Fibroblast of skin of scalp (primary cell): Measurements from ENCODE around the gene DPM2. TPM values are rescaled to one million over a fixed set of nuclear protein-coding genes. Genes with fewer than 3 reads are reported as not detected.

Source experiments
- DNase-seq: peaks from one replicate; pipeline ENCODE4 v3.0.0-alpha.2; 2013
- polyA plus RNA-seq, 2 experiments: library from polyadenylated mRNA; unstranded; fragments of 120-200 nt; gene quantifications; one replicate each; pipeline ENCODE4 v1.2.1, GENCODE V29; 2013; ENCODE audit not compliant: insufficient read length in 2 of 2

DPM2 gene
- 37.5 TPM for polyA plus RNA-seq (2013, experiment 1 of 2; ENCODE audit: insufficient read length)
- 36.0 TPM for polyA plus RNA-seq (2013, experiment 2 of 2; ENCODE audit: insufficient read length)

- DNase-seq, result peak; percentile 88
Observed at GRCh38 chr9:127937388-127938297, at the start of gene DPM2. TSS of gene DPM2 (minus strand) at chr9:127937854. CDS start at chr9:127937820, 34 bp downstream.

DNA sequence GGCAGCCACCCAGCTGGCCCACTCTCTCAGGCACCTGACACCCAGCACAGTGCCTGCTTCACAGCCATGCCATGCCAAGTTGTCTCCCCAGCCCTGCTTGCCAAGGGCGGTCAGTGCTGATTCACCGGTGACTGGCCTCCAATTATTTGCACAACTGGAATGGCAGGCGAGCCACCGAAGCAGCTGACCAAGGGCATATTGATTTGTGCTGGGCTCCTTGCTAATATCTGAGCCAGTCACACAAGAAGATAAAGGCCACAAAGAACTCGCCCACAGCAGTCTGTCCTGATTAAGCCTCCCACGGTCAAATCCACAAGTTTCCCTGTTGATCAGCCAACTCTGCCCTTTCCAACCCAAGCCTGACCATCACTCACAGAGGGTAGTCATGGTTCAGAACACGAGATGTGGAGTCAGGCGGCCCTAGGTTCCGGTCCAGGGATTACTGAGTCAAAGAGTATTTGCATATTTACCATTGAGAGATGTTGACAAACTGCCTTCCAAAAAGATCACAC, 49.5 kb upstream of the DPM2 start:
- DNase-seq, result no peak

DNA sequence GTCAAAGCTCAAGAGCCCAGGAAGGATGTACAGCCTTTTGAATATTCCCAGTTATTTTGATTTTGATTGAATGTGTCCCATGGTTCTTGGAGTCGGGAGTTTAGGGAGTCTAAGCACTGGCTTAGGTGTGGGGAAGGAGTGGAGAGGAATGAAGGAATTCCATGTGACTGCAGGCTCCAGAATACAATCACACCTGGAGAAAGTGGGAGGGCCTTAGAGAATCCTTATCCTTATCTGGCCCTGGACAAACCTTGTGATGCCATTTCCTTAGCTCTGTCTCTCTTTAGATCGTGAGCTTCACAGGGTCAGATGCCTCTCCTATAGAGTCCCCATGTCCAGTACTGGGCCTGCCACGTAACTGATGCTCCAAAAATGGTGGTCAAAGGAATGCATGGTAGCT, 47.4 kb upstream of the DPM2 start:
- no peak for DNase-seq

GRCh38 chr9:127983847-127984289, 46.2 kb upstream of the DPM2 start:
- DNase-seq, result no peak

GRCh38 chr9:127982912-127983311, 45.3 kb upstream of the DPM2 start:
- no peak for DNase-seq

DNA sequence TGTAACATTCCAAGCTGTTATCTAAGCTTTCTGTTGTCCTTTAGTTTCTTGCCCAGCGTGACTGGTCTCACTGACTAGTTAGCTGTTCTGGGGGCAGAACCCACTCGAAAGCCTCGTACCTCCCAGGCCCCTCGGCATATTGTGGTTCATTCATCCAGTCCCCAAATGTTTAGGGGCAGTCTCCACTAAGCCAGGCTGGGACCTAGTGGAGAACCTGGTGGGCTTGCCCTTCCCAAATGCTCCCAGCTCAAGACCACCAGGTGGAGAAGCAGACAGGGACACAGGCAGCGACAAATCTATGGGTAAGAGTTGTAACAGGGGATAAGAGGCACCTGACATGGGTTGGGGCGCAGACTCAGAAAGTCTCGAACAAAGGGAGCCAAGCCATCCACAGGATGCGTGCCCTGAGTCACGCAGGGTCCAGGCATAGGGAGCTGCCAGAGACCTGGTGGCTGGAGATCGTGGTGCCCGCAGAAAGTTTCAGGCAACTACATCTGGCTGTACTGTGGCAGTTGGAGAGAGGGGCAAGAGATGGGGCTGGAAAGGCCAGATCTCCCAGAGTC, 44.0 kb upstream of the DPM2 start:
- no peak for DNase-seq

- peak; percentile 94 for DNase-seq
Observed at GRCh38 chr9:127980706-127981558, 43.3 kb upstream of the DPM2 start, which contains the start of gene EEIG1. TSS of gene EEIG1 (minus strand) at chr9:127980989. CDS start at chr9:127980137, 852 bp downstream.

GRCh38 chr9:127980060-127980705, 42.5 kb upstream of the DPM2 start:
- no peak for DNase-seq

DNA sequence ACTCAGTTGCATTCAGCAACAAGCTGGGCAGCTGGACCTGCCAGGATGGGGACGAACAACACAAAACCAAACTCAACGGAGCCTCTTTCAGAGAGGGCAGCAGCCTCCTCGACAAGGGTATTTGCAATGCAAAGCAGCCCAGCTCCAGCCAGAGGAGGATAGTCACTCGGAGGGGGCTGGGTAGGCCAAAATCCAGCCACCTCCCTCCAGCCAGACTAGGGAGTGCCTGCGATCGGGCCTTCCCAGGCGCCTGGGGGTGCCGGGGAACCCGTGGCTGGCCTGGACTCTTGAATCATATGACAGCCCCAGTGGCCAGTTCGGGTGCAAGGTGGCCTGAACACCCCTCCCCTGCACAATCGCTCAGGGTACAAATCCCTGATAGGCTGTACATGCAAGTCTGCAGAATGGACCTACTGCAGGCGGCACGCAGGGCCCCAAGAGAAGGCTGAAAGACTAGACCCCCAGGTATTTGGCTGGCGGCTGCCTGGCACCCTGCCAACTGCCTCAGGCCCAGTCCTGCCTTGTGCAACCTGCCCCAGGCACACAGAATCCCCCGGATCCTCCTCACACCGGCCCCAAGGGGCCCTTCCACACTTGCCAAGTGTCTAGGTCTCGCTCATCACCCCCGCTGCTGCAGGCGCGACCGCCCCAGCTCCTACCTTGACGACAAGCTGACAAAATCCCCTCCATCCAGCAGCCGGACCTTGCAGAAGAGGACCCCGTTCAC, 41.8 kb upstream of the DPM2 start:
- no peak for DNase-seq

DNA sequence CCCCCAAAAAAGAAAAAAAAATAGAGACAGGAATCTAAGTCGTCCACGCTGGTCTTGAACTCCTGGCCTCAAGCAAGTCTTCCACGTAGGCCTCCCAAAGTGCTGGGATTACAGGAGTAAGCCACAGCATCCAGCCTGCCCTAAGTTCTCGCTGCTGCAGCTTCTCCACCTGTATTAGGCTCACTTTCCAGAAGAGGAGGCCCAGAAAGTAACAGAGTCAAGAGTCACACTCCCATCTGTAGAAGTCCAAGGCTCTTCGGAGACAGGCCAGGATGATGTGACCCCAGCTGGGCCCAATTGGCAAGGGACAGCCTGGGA, 41.3 kb upstream of the DPM2 start:
- DNase-seq, result no peak

DNA sequence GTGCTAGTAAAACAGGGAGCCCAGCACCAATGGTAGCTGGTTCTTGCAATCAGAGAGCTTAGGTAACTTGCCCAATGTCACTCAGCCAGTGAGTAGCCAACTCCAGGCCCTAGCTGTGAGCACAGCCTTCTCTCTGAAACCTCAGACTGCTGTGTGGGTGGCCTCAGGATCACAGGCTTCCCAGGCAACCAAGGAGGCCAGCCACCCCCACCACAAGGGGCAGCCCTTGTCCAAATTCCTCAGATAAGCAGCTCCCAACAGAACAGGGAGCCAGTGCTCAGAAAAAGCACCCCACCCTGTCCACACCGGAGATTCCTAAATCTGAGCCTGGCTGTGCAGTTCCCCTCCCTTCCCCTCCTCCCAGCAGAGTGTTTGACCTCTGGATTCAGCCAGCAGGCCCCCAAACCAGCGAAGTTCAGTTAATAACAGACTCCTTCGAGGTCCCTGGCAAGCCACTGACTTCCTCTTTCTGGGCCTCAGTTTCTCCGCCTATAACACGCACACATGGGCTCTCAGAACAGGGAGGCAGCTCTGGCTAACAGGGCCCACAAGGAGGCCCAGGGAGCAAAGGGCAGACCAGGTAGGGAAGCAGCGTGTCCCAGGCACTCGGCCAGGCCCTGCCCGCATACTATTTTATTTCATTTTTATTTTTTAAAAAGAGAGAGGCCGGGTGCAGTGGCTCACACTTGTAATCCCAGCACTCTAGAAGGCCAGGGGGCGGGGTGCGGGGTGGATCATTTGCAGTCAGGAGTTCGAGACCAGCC, 40.4 kb upstream of the DPM2 start:
- DNase-seq, result peak; percentile 85

DNA sequence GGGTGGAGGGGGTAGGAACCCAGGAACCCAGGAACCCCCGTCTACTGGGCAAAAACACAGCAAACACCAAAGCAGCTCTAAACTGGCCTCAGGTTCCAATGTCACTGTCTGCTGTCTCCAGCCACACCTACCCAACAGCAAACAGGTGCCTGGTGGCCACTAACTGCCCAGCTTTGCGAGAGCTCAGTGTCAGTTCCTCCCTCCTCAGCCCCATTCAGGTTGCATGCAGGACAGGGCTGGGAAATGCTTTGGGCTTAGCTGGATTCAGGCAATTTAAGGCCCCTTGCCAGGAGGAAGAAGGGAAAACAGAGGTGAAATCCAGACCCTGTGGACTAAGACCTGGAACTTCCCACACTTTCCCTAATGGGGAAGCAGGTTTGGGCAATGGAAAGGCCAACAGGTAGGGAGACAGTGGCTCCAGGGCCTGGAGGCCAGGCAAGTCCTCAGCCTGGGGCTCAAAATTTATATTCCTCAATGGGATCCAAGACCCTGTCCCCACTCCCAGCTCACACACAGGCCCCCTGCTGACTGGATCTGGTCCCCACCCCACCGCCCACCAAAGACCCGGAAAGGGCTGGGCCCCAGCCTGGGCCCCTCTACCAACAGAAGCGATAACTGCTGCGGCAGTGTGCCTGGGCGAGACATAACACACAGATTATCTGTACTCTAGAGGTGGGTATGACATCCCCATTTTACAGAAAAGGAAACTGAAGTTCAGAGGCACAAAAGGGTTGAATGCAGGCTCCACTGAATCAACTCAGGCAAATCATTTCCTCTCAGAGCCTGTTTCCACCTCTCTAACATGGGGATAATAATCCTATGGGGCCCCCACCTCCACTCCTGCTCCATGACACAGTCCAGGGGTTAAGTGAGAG, 39.6 kb upstream of the DPM2 start:
- no peak for DNase-seq

DNA sequence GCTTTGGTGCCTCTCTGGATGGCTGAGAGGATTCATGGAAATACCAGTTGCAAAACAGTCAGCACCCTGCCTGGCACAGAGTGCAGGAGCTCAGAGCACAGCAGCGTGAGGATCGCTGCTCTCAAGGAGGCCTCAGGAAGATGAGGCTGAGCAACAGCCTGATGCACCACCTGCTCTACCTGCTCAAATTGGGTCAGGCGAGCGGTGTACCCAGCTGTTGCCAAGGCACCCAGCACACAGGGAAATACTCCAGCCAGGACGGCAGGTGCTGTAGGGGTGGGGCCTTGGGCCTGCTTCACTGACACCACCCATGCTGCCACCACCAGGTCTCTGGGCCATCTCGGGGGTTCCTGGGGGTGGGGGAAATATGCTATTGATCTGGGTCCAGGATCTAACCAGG, 38.8 kb upstream of the DPM2 start:
- no peak for DNase-seq

DNA sequence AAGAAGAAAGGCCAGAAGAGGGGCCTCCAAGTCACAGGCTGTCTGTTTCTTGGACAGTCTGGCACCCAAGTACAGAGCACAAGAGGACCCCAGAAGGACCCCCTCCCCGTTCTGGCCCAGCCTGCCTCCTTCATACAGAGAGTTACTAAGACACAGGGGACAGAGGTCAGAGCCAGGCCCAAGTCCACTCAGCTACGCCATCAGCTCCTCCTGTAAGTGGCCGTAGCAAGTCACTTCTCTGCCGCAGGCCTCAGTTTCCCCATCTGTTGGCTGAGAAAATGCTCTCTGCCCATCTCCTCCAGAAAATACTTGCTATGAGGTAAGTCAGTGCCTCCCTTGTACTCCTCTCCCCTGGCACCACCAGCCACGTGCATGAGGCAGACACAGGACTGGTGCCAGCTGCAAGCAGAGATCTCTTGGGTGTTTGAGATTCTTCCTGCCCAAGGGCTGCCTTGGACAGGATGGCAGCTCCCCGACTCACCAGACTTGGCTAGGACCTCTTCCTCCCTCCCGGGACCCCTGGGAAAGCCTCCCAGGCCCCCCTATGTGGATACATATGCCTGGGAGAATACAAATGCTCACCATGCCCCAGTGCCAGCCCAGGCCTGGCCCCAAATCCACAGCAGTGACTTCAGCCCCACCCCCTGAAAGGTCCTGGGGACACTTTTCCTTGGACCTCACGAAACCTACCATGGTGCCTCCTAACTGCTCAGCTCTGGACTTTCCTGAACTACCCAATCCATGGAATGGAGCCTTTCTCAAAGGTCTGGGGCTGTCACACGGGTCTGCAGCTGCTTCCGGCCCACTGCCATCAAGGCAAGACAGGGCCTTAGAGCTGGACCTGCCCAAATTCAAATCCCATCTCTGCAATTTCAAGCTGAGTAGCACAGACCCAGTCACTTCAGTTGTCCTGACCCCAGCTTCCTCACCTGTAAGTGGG, 38.0 kb upstream of the DPM2 start:
- no peak for DNase-seq

DNA sequence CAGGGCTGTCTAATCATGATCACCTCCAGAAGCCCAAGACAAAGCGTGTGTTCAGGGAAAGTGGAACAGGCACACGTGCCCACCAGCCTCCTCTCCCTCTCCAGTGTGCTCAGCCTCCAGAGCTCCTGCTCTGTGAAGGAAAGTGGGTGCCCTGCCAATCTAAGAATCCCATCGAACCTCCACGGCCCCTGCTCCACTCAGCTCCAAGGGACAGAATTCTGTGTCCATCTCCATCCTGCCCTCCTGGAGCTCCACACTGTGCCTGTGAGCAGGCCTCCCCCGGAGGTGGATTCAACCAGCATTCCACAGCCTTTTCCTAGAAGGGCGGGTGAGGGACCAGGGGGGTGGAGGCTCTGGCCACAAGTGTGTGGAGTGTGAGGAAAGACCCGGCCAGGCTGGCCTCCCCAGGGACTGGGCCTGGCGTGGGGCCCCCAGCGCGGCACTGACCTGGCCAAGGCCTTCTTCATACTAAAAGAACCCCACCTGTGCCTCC, 37.2 kb upstream of the DPM2 start:
- peak; percentile 59 for DNase-seq

DNA sequence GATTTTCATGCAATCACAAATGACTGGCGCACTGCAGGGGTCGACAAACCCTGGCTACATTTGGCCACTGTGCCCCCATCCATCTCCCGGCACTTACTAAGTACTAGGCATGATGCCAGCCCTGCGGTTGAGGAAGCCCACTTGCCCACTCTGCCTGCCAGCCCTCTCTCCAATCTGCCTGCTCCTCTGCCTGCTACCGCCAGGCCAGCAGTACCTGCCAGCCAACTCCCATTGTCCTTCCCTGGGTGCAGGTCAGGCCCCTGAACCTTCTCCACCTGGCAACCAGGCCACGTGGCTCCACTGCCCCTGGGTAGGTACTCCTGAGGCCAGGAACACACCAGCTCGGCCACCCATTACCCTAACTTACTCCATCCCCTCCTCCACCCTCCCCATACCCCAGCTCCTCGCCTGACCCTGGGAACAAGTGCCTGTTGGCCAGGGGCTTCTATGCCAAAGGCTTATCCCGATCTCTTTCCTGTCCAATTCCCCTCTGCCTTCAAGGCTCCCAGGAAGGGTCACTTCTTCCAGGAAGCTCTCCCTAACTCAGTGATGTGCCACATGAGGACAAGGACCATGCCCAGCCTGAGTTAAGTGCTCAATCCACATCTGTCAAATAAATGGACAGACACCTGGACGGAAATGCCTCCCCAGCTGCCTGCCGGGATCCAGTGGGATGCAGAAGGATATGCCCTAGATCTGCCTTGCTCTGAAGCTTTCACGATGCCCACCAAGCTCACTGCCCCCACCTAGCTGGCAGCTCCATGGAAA, 36.5 kb upstream of the DPM2 start:
- no peak for DNase-seq
